Bronchus fibroblast of lung (primary cell): ENCODE data around the gene REG4. TPM values are rescaled to one million over a fixed set of nuclear protein-coding genes. Genes with fewer than 3 reads are reported as not detected.

Source experiments
- total RNA-seq: library from RNA; depleted of rRNA; stranded (reverse); fragments of >200 nt; gene quantifications from 2 replicates; pipeline ENCODE4 v1.2.3, GENCODE V29; 2015

The REG4 gene
- not detected in 2 replicates for total RNA-seq

DNA sequence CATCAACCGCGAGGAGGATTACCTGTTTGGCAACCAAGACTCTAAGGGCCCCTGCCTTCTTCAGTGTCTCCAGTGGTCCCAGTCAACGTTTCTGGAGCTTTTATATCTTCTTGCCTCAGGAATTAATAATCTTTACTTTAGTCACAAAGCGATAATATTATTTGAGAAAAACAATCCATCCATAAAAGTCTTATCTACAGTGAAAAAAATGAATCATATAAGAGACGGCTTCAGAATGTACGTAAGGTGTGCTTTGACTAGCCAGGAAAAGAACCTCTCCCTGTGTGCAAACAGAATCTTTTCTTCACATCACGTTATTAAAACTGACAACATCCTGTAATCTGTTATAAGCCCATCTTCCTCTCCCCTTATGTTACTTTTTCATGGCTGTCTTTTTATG is at the start of gene REG4:
Gene REG4 (minus strand): TSS at position 74 of the 400 bp plus-strand sequence. CDS start 2,691 bp downstream, outside the sequence.

DNA sequence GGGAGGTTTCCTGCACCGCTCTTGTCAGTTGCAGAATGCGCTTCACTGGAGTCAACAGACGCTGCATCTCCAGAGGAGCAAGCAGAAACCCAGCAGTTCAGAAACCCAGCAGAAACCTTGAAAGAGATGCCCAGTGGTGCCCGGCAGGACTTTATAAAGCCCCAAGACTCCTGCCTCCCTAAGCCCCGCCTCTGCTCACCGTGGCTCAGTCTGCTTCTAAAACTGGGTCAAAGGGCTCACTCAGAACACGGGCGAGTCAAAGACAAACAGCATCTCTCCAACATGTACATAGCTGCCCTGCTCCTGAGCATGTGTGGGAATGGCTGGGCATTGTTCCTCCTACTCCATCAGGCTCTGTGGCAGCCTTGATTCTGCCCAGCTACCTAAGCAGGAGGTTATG is 42.5 kb downstream of the REG4 start, which contains the start of gene HMGCS2:
Gene HMGCS2 (minus strand): TSS at position 128 of the 400 bp plus-strand sequence. CDS start 61 bp downstream, at position 67.

Other genes starting within 250 kb of the REG4 start
- 3.7 and 4.9 TPM in 2 replicates for gene ZNF697, start 163.2 kb downstream of the REG4 start, total RNA-seq
- gene PHGDH, start 99.5 kb downstream of the REG4 start, total RNA-seq, result 368 and 382 TPM in 2 replicates
- not detected in 2 replicates for gene HMGCS2, start 42.6 kb downstream of the REG4 start, total RNA-seq
- gene ADAM30, start 85.1 kb upstream of the REG4 start, total RNA-seq, result not detected in 2 replicates